GM21360 (cell line): ENCODE measurements around the gene CEACAM8.
"Not testable (repeated sequence)": the region's sequence is repeated elsewhere in the genome, so short reads cannot be mapped to it uniquely, and the experiment has no call there.

ENCODE experiments used
- ATAC-seq: cut with Tn5 transposase; IDR thresholded peaks from one replicate; pipeline ENCODE4 v1.9.1; 2021; ENCODE audit warnings: mild to moderate bottlenecking, moderate library complexity; ENCODE audit not compliant: unreplicated experiment

The CEACAM8 gene

GRCh38 chr19:42546831-42547500 is 47.8 kb downstream of the CEACAM8 start:
- no peak for ATAC-seq

- no peak for ATAC-seq
Observed at GRCh38 chr19:42544146-42544545, 50.6 kb downstream of the CEACAM8 start.

- ATAC-seq, result no peak
Observed at GRCh38 chr19:42542791-42543190, 51.9 kb downstream of the CEACAM8 start.

GRCh38 chr19:42540071-42540553 is 54.6 kb downstream of the CEACAM8 start:
- no peak for ATAC-seq

GRCh38 chr19:42538841-42539709 is 55.6 kb downstream of the CEACAM8 start:
- no peak for ATAC-seq

GRCh38 chr19:42535276-42535675 is 59.4 kb downstream of the CEACAM8 start:
- not testable (repeated sequence) for ATAC-seq

GRCh38 chr19:42534391-42534790 is 60.3 kb downstream of the CEACAM8 start:
- ATAC-seq, result no peak

- no peak for ATAC-seq
Observed at GRCh38 chr19:42532891-42533290, 61.8 kb downstream of the CEACAM8 start.

GRCh38 chr19:42531313-42531712 is 63.4 kb downstream of the CEACAM8 start:
- ATAC-seq, result no peak
